NCI-H226 (cell line): Measurements from ENCODE around the gene MAN1C1.
"Not testable (repeated sequence)": the region's sequence is repeated elsewhere in the genome, so short reads cannot be mapped to it uniquely, and the experiment has no call there.

Experiments
- DNase-seq: peaks from one replicate; pipeline ENCODE4 v3.0.0-alpha.2; 2015

Gene MAN1C1

DNA sequence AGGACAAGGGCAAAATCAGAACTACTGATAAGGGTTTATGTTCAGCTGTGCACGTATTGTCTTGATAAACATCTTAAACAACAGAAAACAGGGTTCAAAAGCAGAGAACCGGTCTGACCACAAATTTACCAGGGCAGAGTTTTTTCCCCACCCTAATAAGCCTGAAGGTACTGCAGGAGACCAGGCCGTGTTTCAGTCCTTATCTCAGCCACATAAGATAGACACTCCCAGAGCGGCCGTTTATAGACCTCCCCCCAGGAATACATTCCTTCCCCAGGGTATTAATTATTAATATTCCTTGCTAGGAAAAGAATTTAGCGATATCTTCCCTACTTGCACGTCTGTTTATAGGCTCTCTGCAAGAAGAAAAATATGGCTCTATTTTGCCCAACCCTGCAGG, 19.6 kb downstream of the MAN1C1 start:
- DNase-seq: not testable (repeated sequence)

DNA sequence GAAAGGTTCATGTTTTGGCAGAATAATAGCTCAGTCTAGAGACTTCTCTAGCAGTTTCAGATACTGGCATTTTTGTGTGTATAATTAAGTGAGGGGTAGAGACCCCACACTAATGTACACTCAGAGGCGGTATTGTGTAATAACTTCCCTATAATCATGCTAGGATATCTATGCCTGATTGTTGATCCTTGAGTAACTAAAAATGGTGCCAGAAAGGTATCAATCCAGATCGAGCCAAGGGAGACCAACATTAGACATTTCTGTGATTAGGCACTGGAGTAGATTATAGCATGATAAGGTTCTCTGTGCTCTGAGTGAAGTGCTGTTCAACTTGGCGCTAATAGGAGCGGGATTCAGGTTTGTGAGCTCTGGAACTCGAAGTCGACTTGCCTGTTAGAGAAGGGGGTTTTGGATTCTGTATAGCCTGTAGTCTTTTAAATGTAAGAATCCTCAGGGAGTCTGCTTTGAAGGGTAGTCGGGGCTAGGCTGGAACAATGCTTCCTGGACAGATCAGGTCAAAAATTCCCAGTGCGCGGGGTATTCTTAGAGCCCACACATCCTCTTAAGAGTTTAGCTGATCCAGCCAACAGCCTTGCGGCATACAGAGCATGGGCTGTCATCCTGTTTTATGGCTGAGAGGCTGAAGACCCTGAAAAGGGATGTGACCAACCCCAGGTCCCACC, 24.2 kb downstream of the MAN1C1 start:
- no peak for DNase-seq

DNA sequence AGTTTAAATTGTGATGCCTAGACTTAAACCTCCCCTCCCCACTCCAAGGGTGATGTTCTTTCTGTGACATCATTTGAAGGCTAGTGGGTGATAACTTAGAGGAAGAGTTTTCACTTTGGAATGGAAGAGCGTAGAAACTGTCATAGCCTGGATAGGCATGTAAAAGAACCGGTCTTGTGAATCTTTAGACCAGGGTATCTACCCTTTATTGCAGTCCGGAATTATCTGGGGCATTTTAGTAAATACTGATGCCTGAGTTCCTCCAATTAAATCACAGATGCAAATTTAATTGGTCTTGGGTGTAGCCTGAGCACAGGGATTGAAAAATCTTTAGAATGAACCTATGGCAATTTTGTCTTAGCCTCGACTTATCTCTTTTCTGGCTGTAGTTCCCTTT, 24.7 kb downstream of the MAN1C1 start:
- no peak for DNase-seq

DNA sequence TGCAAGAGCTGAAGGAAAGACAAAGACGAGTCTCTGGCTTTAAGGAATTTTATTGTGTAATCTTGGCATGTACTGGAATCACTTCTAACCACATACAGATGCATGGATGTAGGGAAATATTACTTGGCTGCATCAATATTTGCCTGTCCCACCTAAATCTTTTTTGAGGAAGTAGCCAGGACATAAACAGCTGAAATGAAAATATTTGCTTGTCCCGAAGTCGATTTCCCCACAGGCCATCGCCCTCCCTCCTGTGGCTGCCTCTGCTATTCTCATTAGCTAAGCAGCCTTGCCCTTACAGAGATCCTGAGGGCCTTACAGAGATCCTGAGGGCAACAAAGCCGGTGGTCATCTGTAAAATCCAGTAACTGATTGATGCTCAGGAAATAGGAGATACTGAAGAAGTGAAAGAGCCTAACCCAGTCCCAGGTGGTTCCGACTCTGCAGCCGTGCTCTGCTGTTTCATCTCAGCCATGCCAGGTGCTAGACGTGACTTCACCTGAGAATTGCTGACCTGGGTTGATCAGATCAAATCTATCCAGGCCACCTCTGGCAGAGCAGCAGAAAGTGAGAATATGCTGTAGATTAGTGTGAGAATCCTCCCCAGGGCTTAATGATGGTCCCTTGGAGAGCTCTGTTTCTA, 25.5 kb downstream of the MAN1C1 start:
- no peak for DNase-seq

DNA sequence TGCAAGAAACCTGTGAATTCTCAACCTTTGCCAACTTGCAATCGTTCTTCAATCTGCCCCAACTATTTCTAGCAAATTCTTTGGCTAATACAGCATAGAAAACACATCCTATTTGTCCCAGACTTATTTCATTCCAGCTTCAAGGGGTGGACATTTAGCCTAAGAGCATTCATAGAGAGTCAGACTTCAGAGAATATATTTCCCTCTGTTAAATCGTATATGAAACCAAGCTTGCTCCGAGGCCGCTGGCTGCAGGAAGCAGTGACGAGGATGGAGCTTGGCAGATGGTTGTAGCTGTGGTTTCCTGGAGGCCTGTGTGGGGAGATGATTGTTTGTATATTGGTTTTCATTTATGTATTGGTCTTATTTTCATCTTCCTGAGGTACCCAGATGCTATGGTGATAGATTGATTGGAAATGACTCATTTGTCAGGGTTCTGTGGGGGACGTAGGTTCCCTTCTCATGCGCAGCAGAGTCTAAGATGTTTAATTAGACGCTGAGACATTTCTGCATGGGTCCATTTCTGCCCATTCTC, 26.1 kb downstream of the MAN1C1 start:
- DNase-seq: no peak

DNA sequence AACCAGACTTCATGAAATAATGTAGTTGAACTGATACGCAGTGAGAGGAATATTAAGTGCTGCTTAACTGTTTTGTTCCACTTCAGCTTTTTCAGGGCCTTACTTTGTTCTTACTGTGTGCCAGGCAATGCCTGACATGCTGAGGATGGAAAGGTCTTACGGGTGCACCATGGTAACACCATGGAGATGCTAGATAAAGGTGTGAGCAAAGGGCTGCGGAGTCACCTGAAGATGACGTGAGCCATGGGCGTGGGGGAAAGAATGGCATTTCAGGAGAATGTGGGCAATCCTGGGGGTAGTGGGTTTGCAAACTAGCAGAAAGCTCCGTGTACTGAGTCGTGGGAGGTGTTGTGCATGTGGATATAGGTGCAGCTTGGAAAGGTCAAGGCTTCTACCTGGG, 27.3 kb downstream of the MAN1C1 start:
- DNase-seq: no peak

DNA sequence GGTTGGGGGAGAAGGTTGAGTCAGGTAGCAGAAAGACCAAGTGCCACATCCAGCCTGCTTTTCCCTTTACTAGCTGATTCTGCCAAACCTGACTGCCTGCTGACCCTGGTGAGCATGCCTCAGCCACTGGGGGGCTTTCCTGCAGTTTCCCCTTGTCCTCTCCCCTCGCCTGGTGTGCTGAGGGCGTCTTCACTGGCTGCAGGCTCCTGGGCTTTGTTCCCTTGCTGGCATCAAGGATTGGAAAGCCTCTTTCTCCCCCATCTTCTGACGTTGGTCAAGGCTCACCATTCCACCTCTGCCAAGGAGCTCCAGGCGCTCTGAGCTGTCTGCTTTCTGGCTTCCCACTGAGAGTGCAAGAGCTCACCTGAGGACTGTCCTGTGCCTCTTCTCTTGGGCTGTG, 28.4 kb downstream of the MAN1C1 start:
- no peak for DNase-seq

DNA sequence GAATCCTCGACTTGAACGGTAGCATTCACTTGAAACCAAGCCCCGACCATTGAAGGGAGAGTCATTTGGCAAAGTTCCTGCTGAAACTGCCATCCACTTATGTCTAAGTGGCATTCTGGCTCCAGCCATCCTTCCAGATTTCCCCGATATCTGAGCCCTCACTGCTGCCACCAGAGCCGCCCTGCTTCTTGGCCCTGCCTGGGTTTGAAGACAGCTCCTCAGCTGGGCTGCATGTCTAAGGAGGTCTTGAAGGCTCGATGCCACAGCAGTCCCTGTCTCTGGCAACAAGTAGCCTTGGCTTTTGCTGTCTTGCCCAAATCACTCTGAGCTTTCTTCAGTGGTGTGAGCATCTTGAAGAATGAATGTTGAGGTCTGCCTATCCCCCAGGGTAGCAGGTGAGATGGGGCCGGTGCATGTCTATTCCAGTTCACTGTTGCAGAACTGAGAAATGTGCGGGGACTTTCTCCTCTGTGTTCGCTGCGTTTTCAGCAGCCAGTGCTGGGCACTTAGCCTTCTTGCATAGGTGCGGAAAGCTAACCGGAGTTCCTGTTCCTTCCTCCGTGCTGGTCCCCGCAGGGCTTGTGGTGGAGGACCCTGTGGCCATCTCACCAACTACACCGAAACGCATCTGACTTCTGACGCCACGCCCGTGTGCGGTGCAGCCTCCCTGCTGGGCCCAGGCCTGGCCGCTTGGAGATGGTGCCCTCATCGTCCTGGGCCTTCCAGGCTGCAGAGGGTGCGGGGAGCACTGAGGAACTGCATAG, 29.2 kb downstream of the MAN1C1 start:
- no peak for DNase-seq

DNA sequence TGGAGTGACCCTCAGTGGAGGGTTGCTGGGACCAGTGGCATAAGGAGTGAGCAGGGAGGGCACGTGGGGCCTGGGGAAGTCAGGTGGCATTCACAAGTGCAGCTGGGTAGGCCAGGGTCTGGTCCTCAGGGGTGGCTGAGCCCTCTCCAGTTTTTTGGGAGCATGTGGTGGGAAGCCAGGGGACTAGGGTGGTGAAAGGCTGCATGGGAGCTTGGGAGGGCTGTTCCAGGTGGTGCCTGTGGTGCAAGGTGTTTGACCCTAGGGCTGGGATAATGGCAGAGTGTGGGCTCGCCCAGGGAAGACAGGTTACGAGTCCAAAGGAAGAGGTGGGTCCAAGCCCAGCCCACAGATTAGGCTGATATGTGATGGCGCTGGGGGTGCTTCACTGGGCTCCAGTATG, 30.5 kb downstream of the MAN1C1 start:
- DNase-seq: no peak

DNA sequence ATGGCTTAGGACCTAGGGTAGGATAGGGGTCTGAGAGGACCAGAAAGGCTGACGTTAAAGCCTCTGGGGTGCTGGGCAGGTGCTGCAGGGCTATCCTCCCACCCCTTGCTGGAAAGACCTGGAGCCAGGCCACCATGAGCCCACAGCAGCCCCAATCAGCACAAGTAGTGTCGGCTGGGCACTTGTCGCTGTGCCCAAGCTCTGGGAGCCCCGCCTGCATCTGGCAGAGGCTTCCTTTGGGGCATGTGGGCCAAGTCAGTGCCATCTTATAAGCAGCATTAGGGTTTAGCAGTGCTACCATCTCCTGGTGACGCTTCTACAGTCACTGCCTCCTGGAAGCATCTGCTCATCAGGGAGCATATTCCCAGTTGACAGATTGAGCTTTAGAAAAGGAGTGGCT, 31.3 kb downstream of the MAN1C1 start:
- no peak for DNase-seq

DNA sequence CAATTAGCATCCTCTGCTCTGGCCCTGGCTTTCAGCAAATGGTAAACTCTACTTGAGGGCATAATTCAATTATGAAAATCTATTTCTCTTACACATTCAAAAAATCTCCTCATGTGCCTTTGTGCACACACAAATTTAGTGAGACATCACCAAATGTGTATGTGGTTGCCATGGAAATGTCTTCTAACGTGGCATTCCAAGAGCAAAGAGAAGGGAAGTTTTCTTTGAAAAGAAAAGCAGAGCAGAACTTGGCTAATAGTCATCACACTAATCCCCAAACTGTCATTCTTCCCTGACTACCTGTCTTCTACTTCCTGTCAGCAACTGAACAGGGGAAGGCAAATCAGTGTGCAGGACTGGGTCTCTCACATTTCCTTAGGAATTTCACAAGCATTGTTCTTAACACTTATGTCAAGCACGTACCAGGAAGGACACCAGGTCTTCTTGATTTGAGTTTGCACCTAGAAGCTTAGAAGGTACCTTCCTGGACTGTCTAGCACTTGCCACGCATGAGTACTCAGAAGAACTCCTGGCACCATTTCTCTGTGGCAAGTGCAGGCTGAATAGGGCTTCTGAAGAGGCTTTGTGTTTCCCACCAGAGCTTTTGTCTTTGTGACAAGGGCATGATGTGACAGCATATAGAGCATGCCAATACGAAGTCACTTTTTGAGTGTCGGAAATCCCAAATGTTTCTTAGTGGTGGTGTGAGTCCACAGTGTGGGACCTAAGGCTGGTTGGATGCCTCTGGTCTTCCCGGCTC, 32.3 kb downstream of the MAN1C1 start:
- no peak for DNase-seq

DNA sequence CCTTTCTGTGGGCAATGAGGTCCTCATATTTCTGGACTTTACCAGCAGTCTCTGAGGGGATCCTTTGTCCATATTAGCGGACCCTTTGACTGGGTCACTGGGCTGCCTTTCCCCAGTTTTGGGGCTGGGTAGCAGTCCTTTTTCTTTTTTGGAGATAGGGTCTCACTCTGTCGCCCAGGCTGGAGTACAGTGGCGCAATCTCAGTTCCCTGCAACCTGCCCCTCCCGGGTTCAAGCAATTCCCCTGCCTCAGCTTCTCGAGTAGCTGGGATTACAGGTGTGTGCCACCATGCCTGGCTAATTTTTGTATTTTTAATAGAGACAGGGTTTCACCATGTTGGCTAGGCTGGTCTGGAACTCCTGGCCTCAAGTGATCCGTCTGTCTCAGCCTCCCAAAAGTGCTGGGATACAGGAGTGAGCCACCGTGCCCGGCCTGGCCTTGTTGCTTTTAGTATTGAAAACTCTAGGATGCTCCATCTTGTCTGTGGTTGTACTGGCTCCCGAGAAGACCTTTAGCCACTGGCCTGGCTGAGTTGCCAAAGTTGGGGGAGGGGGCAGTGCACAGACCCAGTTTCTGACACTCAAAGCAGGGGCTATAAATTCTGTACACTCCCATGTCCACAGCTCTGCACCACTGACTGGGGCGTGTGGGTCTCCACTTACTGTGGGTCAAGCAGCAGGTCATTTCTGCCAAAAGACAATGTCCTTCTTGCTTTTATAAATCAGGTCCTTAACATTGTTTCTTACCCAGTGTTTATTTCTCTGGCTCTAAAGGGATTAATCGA, 33.1 kb downstream of the MAN1C1 start:
- no peak for DNase-seq

DNA sequence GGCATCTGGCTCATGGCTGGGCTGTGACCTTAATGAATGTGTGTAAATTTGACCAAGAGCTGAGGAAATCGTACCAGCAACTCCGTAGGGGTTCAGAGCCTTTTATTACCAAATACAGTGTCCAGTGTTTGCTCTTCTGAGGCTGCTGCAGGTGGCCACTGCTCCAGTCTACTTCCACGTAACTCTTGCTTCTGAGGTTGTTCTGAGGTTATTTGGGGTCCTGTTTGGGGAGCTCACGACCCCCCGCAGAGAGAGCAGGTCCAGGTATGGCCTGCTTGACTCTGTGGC, 33.6 kb downstream of the MAN1C1 start:
- no peak for DNase-seq

DNA sequence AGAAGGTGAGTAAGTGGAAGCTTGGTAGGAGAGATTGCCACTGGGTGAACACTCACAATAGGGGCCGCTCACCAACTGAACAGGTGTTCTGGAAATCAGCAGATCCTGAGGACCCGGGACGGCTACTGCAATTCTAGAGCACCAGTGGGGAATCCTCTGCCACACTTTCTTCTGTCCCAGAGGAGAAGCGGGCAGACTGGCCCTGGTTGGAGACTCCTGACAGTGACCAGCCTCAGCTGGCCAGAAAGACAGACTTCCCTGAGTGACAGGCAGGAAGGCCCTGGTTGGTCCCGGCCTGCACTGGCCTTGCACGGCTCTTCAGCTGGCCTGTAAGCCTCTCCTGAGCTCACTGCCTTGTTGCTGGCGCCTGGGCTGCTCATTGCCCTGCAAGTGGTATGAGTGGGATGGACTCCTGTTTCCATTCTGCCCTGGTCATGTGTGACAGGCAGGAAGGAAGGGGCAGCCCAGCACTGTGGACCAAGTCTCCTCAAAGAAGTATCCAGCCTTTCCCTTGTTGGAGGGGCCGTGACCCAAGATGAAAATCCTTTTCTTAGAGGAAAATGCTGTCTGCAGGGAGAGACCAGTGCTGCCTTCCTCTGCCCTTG, 34.5 kb downstream of the MAN1C1 start:
- no peak for DNase-seq

DNA sequence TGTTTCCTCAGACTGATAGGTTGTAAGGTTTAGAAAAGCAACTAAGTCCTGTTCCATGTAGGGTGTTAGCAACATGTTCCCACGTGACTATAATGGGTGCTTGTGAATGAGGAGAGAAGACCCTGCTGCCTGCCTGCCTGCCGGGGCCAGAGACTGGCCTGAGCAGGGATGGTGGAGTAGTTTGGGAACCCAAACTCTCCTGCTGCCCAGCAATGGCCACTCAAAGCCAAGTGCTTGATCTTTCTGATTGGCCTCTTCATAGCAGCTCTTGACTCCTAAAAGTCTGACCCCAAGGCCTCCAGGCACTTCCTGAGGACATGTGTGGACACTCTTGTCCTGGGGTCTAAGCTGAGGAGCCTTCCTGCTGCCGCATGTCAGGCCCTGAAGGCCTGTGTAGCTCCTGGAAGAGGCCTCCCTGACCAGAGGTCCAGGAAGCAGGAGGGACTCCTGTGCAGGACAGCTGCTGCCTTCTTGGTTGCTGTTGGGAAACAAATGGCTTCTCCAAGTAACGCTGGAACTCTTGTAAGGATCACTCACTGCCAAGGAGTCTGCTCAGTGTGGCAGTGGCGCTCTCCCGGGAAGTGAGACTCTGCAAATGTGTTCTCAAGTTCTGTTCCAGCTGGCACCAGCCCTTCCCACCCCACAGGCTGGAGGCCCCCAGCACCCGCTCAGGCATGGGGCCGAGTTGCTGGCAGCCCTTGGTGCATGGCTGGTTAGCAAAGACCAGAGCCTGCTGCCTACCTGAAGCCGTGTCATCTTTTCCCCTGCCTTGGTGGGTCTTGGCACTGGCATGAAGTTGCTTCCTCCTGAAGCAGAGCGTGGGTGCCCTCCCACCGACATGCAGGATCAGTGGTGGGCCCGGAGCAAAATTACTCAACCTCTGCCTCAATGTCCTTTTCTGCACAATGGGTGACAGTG, 35.5 kb downstream of the MAN1C1 start:
- DNase-seq: no peak

DNA sequence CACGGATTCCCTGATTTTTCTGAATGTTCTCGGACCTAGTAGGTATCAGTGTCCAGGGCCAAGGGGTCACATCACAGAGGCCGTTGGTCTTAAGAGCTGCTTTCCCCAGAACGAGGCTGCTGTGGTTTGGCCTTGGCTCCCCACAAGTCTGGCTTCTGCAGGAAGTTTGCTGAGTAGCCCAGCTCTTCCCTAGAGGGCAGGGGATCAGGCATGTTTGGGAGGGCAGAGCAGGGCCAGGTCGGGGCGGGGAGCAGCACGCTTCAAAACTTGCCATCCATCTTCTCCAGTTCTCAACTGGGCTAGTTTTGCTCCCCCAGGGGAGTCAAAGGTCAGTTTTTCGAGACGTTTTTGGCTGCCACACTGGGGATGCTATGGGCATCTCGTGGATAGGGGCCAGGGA, 37.0 kb downstream of the MAN1C1 start:
- DNase-seq: no peak

DNA sequence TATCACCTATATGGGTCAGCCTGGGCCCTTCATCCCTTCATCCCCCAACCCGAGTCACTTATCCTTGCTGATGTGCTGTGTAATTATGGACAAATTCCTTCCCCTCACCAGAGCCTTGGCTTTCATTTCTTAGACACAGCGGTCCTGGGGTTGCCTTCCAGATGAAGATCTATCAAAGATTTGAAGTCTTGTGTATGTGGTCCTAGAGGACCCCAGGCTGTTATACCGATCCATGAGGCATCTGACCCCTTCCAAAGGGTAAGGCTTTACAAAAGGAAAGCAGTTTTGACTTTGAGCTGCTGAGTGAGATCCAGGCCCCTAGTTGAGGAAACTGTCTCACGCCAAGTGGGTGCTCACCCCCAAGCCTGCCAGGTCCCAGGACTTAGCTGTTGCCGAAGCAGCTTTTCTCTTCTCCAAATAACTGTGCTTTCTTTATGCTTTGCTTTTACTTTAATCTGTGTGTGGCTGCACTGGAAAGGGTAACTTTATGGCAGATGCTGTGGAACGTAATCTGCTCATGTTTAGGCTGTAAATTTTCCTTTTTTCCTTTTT, 37.6 kb downstream of the MAN1C1 start:
- no peak for DNase-seq

DNA sequence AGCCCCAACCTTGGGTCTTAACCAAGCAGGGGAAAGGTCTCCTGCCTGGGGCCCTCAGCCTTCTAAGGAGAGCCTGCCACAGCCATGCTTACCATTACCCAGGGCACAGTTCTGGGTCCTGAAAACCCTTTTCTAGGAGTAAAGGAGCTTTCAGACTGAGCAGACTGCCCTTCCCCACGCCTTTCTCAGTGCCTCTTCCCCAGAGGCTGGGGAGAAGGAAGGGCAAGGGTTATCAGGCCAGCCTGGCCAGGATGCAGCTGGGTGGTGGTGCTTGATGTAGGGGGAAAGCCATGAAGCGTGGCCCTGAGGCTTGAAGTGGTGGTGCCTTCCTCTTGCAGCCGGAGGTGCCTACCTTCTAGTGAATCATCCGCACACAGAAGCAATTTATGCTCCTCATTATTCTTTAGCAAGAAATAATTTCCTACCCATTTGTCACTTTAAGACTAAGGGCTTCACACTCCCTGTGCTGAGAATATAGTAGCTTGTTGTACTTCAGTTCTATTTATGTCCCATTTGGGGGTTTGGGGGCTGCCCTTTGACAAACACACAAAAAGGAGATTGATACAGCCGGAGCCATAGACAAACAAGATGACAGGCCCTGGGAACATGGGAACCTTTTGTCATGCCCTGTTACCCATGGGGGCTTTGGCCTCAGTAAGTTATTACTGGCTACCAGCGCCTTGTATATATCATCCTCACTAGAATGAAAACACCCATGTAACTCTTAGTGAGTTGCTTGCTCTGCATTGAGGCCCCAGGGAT, 40.7 kb downstream of the MAN1C1 start:
- no peak for DNase-seq

DNA sequence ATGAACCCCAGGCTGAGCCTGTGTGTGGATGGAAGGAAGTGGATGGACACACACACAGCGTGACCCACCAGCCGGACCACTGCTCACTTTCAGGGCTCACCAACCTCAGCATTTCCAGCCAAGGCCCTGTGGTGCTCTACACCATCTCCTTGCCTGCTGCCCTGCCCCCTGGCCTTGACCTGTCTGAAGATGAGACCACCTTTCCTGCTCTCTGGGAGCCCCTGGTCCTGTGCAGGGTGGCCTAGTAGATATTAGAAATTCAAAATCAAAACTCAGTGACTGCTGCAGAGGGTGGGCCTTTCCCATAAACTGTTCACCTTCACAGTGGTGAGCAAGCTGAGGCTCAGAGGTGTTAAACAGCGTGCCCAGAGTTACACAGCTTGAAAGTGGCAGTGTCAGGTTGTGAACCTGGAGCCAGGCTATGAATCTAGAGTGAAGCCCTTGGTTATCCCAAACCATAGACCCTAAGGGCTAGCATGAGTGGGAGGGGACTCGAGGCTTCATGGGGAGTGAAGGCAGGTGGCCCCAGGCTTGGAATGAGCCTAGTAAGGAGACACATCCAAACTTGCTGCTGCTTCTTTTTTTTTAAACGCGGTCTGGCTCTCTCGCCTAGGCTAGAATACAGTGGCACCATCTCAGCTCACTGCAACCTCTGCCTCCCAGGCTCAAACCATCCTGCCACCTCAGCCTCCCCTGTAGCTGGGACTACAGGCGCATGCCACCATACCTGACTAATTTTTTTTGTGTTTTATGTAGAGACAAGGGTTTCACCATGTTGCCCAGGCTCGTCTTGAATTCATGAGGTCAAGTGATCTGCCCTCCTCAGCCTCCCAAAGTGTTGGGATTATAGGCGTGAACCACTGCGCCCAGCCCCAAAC, 41.5 kb downstream of the MAN1C1 start:
- DNase-seq: no peak
